ENCODE results near the gene FAM78B.

GRCh38 chr1:166182281-166182680, 15.5 kb upstream of the FAM78B start:
- TF ChIP-seq CTCF (IDR thresholded peaks at IDR 0.05) (no peak), POLR2A (IDR thresholded peaks at IDR 0.05) (no peak)
